Measurements from ENCODE around the gene CARHSP1.
"Not testable (repeated sequence)": the region's sequence is repeated elsewhere in the genome, so short reads cannot be mapped to it uniquely, and the experiment has no call there.

CARHSP1 gene

GRCh38 chr16:8853150-8853549 lies 15.7 kb downstream of the CARHSP1 start:
- no peak for DNase-seq

- DNase-seq = no peak
Measured at GRCh38 chr16:8852534-8852933, 16.3 kb downstream of the CARHSP1 start.

GRCh38 chr16:8851761-8852403 lies 16.9 kb downstream of the CARHSP1 start:
- DNase-seq = no peak

- DNase-seq = no peak
Measured at GRCh38 chr16:8850279-8850885, 18.4 kb downstream of the CARHSP1 start.

GRCh38 chr16:8849411-8850011 lies 19.3 kb downstream of the CARHSP1 start:
- no peak for DNase-seq

GRCh38 chr16:8848939-8849391 lies 19.8 kb downstream of the CARHSP1 start:
- DNase-seq = no peak

- no peak for DNase-seq
Measured at GRCh38 chr16:8848231-8848938, 20.4 kb downstream of the CARHSP1 start.

- DNase-seq = no peak
Measured at GRCh38 chr16:8847623-8848022, 21.2 kb downstream of the CARHSP1 start.

- DNase-seq = no peak
Measured at GRCh38 chr16:8847145-8847544, 21.7 kb downstream of the CARHSP1 start.

GRCh38 chr16:8846401-8846932 lies 22.3 kb downstream of the CARHSP1 start:
- DNase-seq = no peak

GRCh38 chr16:8845699-8846298 lies 23.0 kb downstream of the CARHSP1 start:
- DNase-seq = no peak

GRCh38 chr16:8843296-8843695 lies 25.5 kb downstream of the CARHSP1 start:
- DNase-seq = not testable (repeated sequence)

GRCh38 chr16:8842016-8842415 lies 26.8 kb downstream of the CARHSP1 start:
- DNase-seq = not testable (repeated sequence)

GRCh38 chr16:8837594-8837993 lies 31.2 kb downstream of the CARHSP1 start:
- DNase-seq = not testable (repeated sequence)

GRCh38 chr16:8836797-8837196 lies 32.0 kb downstream of the CARHSP1 start:
- not testable (repeated sequence) for DNase-seq

- no peak for DNase-seq
Measured at GRCh38 chr16:8832717-8833105, 36.1 kb downstream of the CARHSP1 start.

GRCh38 chr16:8831871-8832716 lies 36.7 kb downstream of the CARHSP1 start:
- DNase-seq = no peak

- DNase-seq = no peak
Measured at GRCh38 chr16:8831450-8831849, 37.4 kb downstream of the CARHSP1 start.

GRCh38 chr16:8828541-8829165 lies 40.2 kb downstream of the CARHSP1 start:
- DNase-seq = no peak

- DNase-seq = no peak
Measured at GRCh38 chr16:8826278-8826879, 42.4 kb downstream of the CARHSP1 start.

GRCh38 chr16:8822403-8822802 lies 46.4 kb downstream of the CARHSP1 start:
- no peak for DNase-seq

Measured in NCI-H1048 (cell line).